ENCODE results near the gene PKD1. TPM values are rescaled to one million over a fixed set of nuclear protein-coding genes. Genes with fewer than 3 reads are reported as not detected.

Gene PKD1
- total and polyA plus RNA-seq, 2 of the 13 experiments (the other 11 are each of a cell fraction or from before 2014, with no cell fraction given), result 22.1 to 23.0 TPM

GRCh38 chr16:2147981-2148671, 12.4 kb upstream of the PKD1 start, which contains the start of gene RAB26 (continued):
- no peak for TF ChIP-seq ZNF281 (CRISPR knock-in tag; IDR thresholded peaks at IDR 0.05; ENCODE audit: borderline replicate concordance)
- TF ChIP-seq MBNL3 (CRISPR knock-in tag; conservative IDR thresholded peaks at IDR 0.05), result no peak
- TF ChIP-seq ZKSCAN8 (CRISPR knock-in tag; IDR thresholded peaks at IDR 0.05; ENCODE audit: borderline replicate concordance), result no peak
- TF ChIP-seq NR0B2 (CRISPR knock-in tag; IDR thresholded peaks at IDR 0.05), result 0 out of 2 replicates have a peak, but pooled peaks have one; percentile 46
- peak; percentile 61; the same call in 1 of the 2 replicates for TF ChIP-seq AHR (CRISPR knock-in tag; IDR thresholded peaks at IDR 0.05)
- TF ChIP-seq MED8 (CRISPR knock-in tag; IDR thresholded peaks at IDR 0.05; ENCODE audit: insufficient replicate concordance), result peak; percentile 31
- TF ChIP-seq GLI4 (CRISPR knock-in tag; IDR thresholded peaks at IDR 0.05; ENCODE audit: borderline replicate concordance), result no peak
- peak; percentile 82 for TF ChIP-seq ELF3 (CRISPR knock-in tag; IDR thresholded peaks at IDR 0.05)
- TF ChIP-seq CBX5 (CRISPR knock-in tag; IDR thresholded peaks at IDR 0.05; ENCODE audit: borderline replicate concordance), result no peak
- no peak for TF ChIP-seq ZNF143 (CRISPR knock-in tag; IDR thresholded peaks at IDR 0.05)
- TF ChIP-seq RBAK (CRISPR knock-in tag; IDR thresholded peaks at IDR 0.05), result no peak
- TF ChIP-seq ZNF775 (CRISPR knock-in tag; IDR thresholded peaks at IDR 0.05; ENCODE audit: borderline replicate concordance), result no peak
- no peak for TF ChIP-seq HNRNPK (IDR thresholded peaks at IDR 0.05; ENCODE audit: low read depth, low read length, poor library complexity, severe bottlenecking)
- no peak for TF ChIP-seq IRX3 (CRISPR knock-in tag; IDR thresholded peaks at IDR 0.05; ENCODE audit: borderline replicate concordance, low read depth)
- no peak for TF ChIP-seq FOXA1 (IDR thresholded peaks at IDR 0.05)
- TF ChIP-seq FOXA1 (CRISPR knock-in tag; IDR thresholded peaks at IDR 0.05), result peak; percentile 26; the same call in 1 of the 2 replicates
- no peak for TF ChIP-seq ZBTB1 (CRISPR knock-in tag; IDR thresholded peaks at IDR 0.05; ENCODE audit: borderline replicate concordance)
- no peak for TF ChIP-seq ZNF720 (CRISPR knock-in tag; IDR thresholded peaks at IDR 0.05)
- no peak for TF ChIP-seq BORCS8-MEF2B (CRISPR knock-in tag; IDR thresholded peaks at IDR 0.05)
- TF ChIP-seq ZNF296 (CRISPR knock-in tag; conservative IDR thresholded peaks at IDR 0.05), result no peak
- no peak for TF ChIP-seq FOSL1 (CRISPR knock-in tag; IDR thresholded peaks at IDR 0.05; ENCODE audit: borderline replicate concordance)
- TF ChIP-seq ZEB1 (IDR thresholded peaks at IDR 0.05; ENCODE audit: insufficient replicate concordance, low read depth), result peak; percentile 14
- no peak for TF ChIP-seq ATF1 (CRISPR knock-in tag; IDR thresholded peaks at IDR 0.05)
- no peak for TF ChIP-seq TAF15 (IDR thresholded peaks at IDR 0.05; ENCODE audit: low read depth, low read length, poor library complexity, severe bottlenecking)
- TF ChIP-seq GPN1 (CRISPR knock-in tag; IDR thresholded peaks at IDR 0.05; ENCODE audit: borderline replicate concordance), result no peak
- TF ChIP-seq MXD1 (CRISPR knock-in tag; IDR thresholded peaks at IDR 0.05), result peak; percentile 76
- no peak for TF ChIP-seq MZF1 (CRISPR knock-in tag; IDR thresholded peaks at IDR 0.05; ENCODE audit: borderline replicate concordance)
